ENCODE data around the gene TCEA2.
A peak's percentile ranks its signal among the peaks of the same experiment; 100 is the strongest.

TCEA2 gene

DNA sequence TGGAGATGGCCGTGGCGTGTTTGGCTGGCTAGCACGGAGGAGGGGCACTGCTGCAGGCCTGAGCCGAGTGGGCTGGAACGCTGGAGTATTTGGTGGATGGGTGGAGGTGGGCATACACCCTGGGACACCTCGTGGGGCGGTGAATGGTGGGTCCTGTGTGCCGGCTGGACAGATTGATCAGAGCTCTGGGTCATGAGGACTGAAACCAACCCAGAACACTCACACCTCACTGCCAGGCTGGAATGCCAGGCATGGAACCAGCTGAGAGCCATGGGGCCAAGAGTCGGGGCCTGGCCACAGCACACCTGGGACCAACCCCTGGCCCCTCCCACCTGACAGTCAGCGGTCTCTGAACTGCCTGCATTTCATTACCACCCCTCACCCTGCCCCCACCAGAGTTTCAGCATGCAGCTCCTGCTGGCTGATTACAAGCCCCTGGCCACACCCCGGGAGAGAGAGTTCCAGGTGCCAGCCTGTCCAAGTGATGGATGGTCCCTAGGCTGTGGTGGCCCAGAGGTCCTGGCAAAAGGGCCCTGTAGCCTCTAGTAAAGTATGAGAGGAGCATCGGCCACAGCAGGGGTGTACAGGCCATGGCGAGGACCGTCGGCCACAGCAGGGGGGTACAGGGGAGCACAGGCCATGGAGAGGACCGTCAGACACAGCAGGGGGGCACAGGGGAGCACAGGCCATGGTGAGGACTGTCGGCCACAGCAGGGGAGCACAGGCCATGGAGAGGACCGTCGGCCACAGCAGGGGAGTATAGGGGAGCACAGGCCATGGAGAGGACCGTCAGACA lies 41.1 kb downstream of the TCEA2 start:
- H3K4me2 ChIP-seq (ENCODE audit: low read length), result no peak overlapping the region
- peak overlapping the region; percentile 2 for H3K27ac ChIP-seq
- H3K36me3 ChIP-seq (ENCODE audit: control insufficient read depth, insufficient read depth, low read length), result no peaks in the 10 kb centered on the region
- no peak overlapping the region for H3K4me3 ChIP-seq (ENCODE audit: low read depth, low read length)
- TF ChIP-seq, protein P1, sequence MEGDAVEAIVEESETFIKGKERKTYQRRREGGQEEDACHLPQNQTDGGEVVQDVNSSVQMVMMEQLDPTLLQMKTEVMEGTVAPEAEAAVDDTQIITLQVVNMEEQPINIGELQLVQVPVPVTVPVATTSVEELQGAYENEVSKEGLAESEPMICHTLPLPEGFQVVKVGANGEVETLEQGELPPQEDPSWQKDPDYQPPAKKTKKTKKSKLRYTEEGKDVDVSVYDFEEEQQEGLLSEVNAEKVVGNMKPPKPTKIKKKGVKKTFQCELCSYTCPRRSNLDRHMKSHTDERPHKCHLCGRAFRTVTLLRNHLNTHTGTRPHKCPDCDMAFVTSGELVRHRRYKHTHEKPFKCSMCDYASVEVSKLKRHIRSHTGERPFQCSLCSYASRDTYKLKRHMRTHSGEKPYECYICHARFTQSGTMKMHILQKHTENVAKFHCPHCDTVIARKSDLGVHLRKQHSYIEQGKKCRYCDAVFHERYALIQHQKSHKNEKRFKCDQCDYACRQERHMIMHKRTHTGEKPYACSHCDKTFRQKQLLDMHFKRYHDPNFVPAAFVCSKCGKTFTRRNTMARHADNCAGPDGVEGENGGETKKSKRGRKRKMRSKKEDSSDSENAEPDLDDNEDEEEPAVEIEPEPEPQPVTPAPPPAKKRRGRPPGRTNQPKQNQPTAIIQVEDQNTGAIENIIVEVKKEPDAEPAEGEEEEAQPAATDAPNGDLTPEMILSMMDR (IDR thresholded peaks at IDR 0.05), result no peak
- H2AFZ ChIP-seq, result no peak overlapping the region
- H3K4me1 ChIP-seq, result peaks cover 21% of the 10 kb centered on the region
- no peaks in the 10 kb centered on the region for H3K27me3 ChIP-seq (ENCODE audit: control insufficient read depth, insufficient read depth, low read length)
- H3K9ac ChIP-seq, result no peak overlapping the region
- H3K79me2 ChIP-seq, result peaks cover 22% of the 10 kb centered on the region
- H3K9me3 ChIP-seq (ENCODE audit: control insufficient read depth, low read length), result no peaks in the 10 kb centered on the region

DNA sequence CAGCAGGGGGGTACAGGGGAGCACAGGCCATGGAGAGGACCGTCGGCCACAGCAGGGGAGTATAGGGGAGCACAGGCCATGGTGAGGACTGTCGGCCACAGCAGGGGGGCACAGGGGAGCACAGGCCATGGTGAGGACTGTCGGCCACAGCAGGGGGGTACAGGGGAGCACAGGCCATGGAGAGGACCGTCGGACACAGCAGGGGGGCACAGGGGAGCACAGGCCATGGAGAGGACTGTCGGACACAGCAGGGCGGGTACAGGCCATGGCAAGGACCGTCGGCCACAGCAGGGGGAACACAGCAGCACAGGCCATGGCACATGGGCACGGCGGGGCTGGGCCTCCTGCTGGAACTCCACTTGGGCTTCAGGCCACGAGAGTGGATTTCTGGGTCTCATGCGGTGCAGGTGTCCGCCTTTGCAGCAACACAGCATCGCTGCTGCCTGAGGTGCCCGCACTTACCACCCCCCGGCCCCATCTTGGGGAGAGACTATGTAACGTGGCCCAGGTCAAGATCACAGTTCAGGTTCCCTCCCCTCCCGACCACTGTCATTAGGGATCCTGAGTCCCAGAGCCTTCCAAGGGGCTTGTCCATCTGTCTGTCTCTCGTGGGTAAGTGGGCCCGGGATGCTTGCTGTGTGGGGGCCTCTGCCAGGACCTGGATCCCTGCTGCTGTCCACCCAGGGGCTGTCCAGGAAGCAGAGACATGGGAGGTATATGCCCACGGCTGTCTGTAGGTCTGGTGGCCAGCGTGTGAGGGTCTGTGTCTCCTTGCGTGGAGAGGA lies 41.9 kb downstream of the TCEA2 start:
- Histone ChIP-seq H3K27ac (no peak overlapping the region), H3K4me2 (ENCODE audit: low read length) (no peak overlapping the region), H3K4me3 (ENCODE audit: low read depth, low read length) (no peak overlapping the region), H3K36me3 (ENCODE audit: control insufficient read depth, insufficient read depth, low read length) (no peaks in the 10 kb centered on the region), H3K9ac (no peak overlapping the region), H3K79me2 (peaks cover 22% of the 10 kb centered on the region), H3K4me1 (peaks cover 26% of the 10 kb centered on the region), H3K9me3 (ENCODE audit: control insufficient read depth, low read length) (no peaks in the 10 kb centered on the region), H2AFZ (no peak overlapping the region), H3K27me3 (ENCODE audit: control insufficient read depth, insufficient read depth, low read length) (no peaks in the 10 kb centered on the region)
- TF ChIP-seq, protein P1 (IDR thresholded peaks at IDR 0.05), result no peak

DNA sequence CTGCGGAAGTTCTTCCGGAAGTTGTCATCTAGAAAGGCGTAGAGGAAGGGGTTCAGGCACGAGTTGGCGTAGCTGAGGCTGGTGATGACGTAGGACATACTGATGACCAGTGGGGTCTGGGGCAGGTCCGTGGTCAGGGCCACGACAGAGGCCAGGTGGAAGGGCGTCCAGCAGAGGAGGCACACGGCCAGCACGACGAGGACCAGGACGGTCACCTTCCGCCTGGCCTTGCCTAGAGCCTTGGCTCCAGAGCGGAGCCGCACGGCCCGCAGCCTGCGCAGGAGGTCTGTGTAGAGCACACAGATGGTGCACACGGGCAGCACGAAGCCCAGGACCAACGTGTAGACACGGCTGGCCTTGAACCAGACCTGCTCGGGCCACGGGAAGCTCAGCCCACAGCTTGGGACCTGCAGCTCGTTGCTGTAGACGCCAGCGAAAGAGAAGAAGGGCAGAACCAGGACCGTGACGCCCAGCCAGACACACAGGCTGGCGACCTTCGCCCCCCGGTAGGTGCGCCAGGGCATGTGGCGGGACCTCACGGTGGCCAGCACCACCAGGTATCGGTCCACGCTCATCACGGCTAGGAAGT lies 42.9 kb downstream of the TCEA2 start:
- TF ChIP-seq, protein P1 (IDR thresholded peaks at IDR 0.05), result no peak
- H2AFZ ChIP-seq, result no peak overlapping the region
- no peak overlapping the region for H3K27ac ChIP-seq
- H3K27me3 ChIP-seq (ENCODE audit: control insufficient read depth, insufficient read depth, low read length), result no peaks in the 10 kb centered on the region
- H3K4me2 ChIP-seq (ENCODE audit: low read length), result no peak overlapping the region
- no peak overlapping the region for H3K9ac ChIP-seq
- H3K4me1 ChIP-seq, result peaks cover 28% of the 10 kb centered on the region
- H3K9me3 ChIP-seq (ENCODE audit: control insufficient read depth, low read length), result no peaks in the 10 kb centered on the region
- peaks cover 22% of the 10 kb centered on the region for H3K79me2 ChIP-seq
- H3K4me3 ChIP-seq (ENCODE audit: low read depth, low read length), result no peak overlapping the region
- no peaks in the 10 kb centered on the region for H3K36me3 ChIP-seq (ENCODE audit: control insufficient read depth, insufficient read depth, low read length)

- H3K79me2 ChIP-seq, result peaks cover 24% of the 10 kb centered on the region
- H3K27ac ChIP-seq, result no peak overlapping the region
- no peak overlapping the region for H3K9ac ChIP-seq
- H3K36me3 ChIP-seq (ENCODE audit: control insufficient read depth, insufficient read depth, low read length), result no peaks in the 10 kb centered on the region
- H3K4me1 ChIP-seq, result peaks cover 26% of the 10 kb centered on the region
- H2AFZ ChIP-seq, result no peak overlapping the region
- H3K4me3 ChIP-seq (ENCODE audit: low read depth, low read length), result no peak overlapping the region
- TF ChIP-seq, protein P1 (IDR thresholded peaks at IDR 0.05), result no peak
- H3K9me3 ChIP-seq (ENCODE audit: control insufficient read depth, low read length), result no peaks in the 10 kb centered on the region
- no peaks in the 10 kb centered on the region for H3K27me3 ChIP-seq (ENCODE audit: control insufficient read depth, insufficient read depth, low read length)
- H3K4me2 ChIP-seq (ENCODE audit: low read length), result no peak overlapping the region
Observed at GRCh38 chr20:64106435-64106961, 43.5 kb downstream of the TCEA2 start.

Data from parathyroid adenoma (tissue), 2 donors.